Adrenal gland (tissue), 12 donors: ENCODE results near the gene CD74. TPM values are rescaled to one million over a fixed set of nuclear protein-coding genes. Genes with fewer than 3 reads are reported as not detected.

Experiments used
- DNase-seq, 7 donors: peaks; one replicate each; pipeline ENCODE4 v3.0.0-alpha.2; 2019 to 2020
- H3K27ac ChIP-seq, 5 donors: fragments of 200-600 bp; sonication (generic) in 4 of 5; 1 replicate in 3 of 5; 2 replicates in 2 of 5; pipeline versions ENCODE4 v1.5.1 to v1.8.0; 2016 to 2020; ENCODE audit warnings: mild to moderate bottlenecking in 1 of 5
- H3K27me3 ChIP-seq: fragments of 200-600 bp; 2 replicates; pipeline ENCODE4 v1.8.0; 2021
- H3K36me3 ChIP-seq, 2 donors: fragments of 200-600 bp; replicated peaks in 1 of 2; 1 replicate in 1 of 2; 2 replicates in 1 of 2; pipeline versions ENCODE4 v1.5.1 to v1.8.0; 2018 to 2022
- H3K4me1 ChIP-seq, 2 donors: fragments of 200-600 bp; replicated peaks in 1 of 2; 1 replicate in 1 of 2; 2 replicates in 1 of 2; pipeline versions ENCODE4 v1.5.1 to v1.8.0; 2018 to 2021
- H3K4me3 ChIP-seq, 4 donors: fragments of 200-600 bp; sonication (generic) in 3 of 4; one replicate each; pipeline ENCODE4 v1.5.1; 2016 to 2018
- H3K9me3 ChIP-seq, 3 donors: fragments of 200-600 bp; sonication (generic) in 1 of 3; replicated peaks in 1 of 3; 1 replicate in 2 of 3; 2 replicates in 1 of 3; pipeline versions ENCODE4 v1.5.1 to v1.8.0; 2016 to 2021
- CTCF ChIP-seq, 6 experiments: fragments of 450-650 bp in 4 of 6; fragments of 200-600 bp in 2 of 6; sonication (generic) in 1 of 6; IDR thresholded peaks; 1 replicate in 5 of 6; 2 replicates in 1 of 6; pipeline versions ENCODE4 v1.5.1 to v1.8.0; 2016 to 2021; ENCODE audit warnings: antibody characterized with exemption in 6 of 6, mild to moderate bottlenecking in 2 of 6, moderate library complexity in 1 of 6
- POLR2A ChIP-seq, 2 donors: fragments of 450-650 bp; IDR thresholded peaks; one replicate each; pipeline ENCODE4 v1.6.1; 2017; ENCODE audit warnings: antibody characterized with exemption in 2 of 2, mild to moderate bottlenecking in 2 of 2, moderate library complexity in 1 of 2
- WGBS, 4 donors: extraction: QIAGEN DNeasy Blood & Tissue Kit in 2 of 4; methylation state at CpG; one replicate each; pipeline versions ENCODE4 v1.1.5 to v1.1.7; 2013 to 2017; 5-methylcytosine and 5-hydroxymethylcytosine counted together
- intact Hi-C, 2 donors: fragments of 100-400 bp; cut with DNase I; formaldehyde crosslinking; loops; one replicate each; pipeline versions ENCODE4 v1.14.1 to v1.15.0; 2022 to 2023
- polyA plus RNA-seq, 3 donors: library from polyadenylated mRNA; stranded (reverse); fragments of 200-250 nt in 2 of 3; fragments of 350-450 nt in 1 of 3; fragmentation: Illumina TruSeq in 1 of 3; extraction: RNeasy Lipid Tissue Mini Kit (QIAGEN cat#74804) in 1 of 3; gene quantifications; one replicate each; pipeline ENCODE4 v1.2.3, GENCODE V29; 2013 to 2014
- total RNA-seq, 9 donors: library from RNA; depleted of rRNA in 4 of 9; stranded (reverse); fragments of >200 nt in 4 of 9; fragments of 120-200 nt in 1 of 9; fragmentation: NEBNext Ultra II Directional in 1 of 9; extraction: Animal tissue kit (Norgen Biotek cat#: 25700) in 1 of 9; gene quantifications; one replicate each; pipeline versions ENCODE4 v1.1.0 to v1.2.4, GENCODE V29; 2013 to 2023
- donor health status: healthy with polysubstance abuse.
- donor health status: Bipolar disorder and iron deficiency.
- donor health status: DM: yes; HTN: yes; CAD: no.
- donor health status: DM: no; HTN: no; CAD: no.
- donor health status: DM: no; HTN: no; CAD: no.
- donor health status: DM: yes; HTN: yes; CAD: no.

CD74 gene
- total and polyA plus RNA-seq, 12 donors: 71.4 to 3,185 (median 1,084) TPM

DNA sequence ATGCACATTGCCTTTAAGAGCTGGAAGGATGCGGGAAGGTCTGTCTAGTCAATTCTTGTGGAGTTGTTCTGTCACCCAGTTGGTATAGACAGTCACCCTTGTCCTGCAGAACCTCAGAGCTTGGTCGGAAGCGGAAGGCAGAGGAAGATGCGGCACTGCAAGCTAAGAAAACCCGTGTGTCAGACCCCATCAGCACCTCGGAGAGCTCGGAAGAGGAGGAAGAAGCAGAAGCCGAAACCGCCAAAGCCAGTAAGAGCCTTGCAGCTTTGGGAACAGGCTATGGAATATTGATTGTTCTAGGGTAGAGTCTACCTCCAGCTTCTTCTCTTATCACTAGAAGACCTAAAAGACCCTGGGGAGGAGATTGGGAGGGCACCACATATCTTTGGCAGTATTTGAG, 48.7 kb downstream of the CD74 start:
- no peaks in the 10 kb centered on the region for H3K27me3 ChIP-seq
- intact Hi-C loops: no loop called here
- no peaks in the 10 kb centered on the region for H3K9me3 ChIP-seq
- H3K4me1 ChIP-seq: peaks cover 0 to 3% of the 10 kb centered on the region in 2 donors
- H3K36me3 ChIP-seq: peaks cover 0 to 68% of the 10 kb centered on the region in 2 donors
- no peak overlapping the region for H3K4me3 ChIP-seq
- WGBS, 4 donors: 92 to 99% (median 95%) methylated on average over 9 of the region's 9 CpGs
- no peak overlapping the region for H3K27ac ChIP-seq
- TF ChIP-seq POLR2A (IDR thresholded peaks at IDR 0.05) (no peak), CTCF (IDR thresholded peaks at IDR 0.05) (no peak)
- DNase-seq: no peak

GRCh38 chr5:150363185-150363584, 49.5 kb downstream of the CD74 start:
- Histone ChIP-seq H3K27me3 (no peaks in the 10 kb centered on the region), H3K4me1 (peaks cover 4 to 11% of the 10 kb centered on the region in 2 donors), H3K4me3 (no peak overlapping the region), H3K27ac (no peak overlapping the region), H3K9me3 (no peaks in the 10 kb centered on the region), H3K36me3 (peaks cover 0 to 59% of the 10 kb centered on the region in 2 donors)
- intact Hi-C loops: no loop called here
- WGBS, 4 donors: 89 to 98% (median 95%) methylated on average over 2 of the region's 2 CpGs
- DNase-seq: no peak
- no peak for TF ChIP-seq CTCF (IDR thresholded peaks at IDR 0.05)
- no peak for TF ChIP-seq POLR2A (IDR thresholded peaks at IDR 0.05)

DNA sequence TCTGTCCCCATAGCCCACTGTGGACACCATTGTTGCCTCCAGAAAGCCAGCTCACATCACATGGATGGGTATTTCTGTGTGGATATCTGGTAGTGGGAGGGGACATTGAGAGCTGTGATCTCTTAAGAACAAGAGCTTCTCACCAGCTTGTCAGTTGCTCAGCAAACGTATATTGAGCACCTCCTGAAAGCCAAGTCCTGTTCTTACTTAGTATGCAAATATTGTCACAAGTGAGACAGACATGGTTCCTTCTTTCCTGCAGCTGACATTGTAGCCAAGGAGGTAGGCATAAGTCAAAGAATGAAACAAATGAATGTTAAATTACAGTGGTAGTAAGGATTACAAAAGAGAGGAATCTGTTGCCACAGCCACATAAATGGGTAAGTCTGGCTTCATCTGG, 51.4 kb downstream of the CD74 start:
- Histone ChIP-seq H3K4me3 (no peak overlapping the region), H3K4me1 (peaks cover 7 to 19% of the 10 kb centered on the region in 2 donors), H3K9me3 (no peaks in the 10 kb centered on the region), H3K27me3 (no peaks in the 10 kb centered on the region), H3K27ac (no peak overlapping the region), H3K36me3 (peaks cover 0 to 44% of the 10 kb centered on the region in 2 donors)
- WGBS, 4 donors: 88 to 94% (median 91%) methylated on average over 1 of the region's 1 CpG
- intact Hi-C loops: no loop called here
- no peak for TF ChIP-seq POLR2A (IDR thresholded peaks at IDR 0.05)
- TF ChIP-seq CTCF (IDR thresholded peaks at IDR 0.05): no peak
- no peak for DNase-seq

GRCh38 chr5:150358261-150359095, 54.2 kb downstream of the CD74 start:
- TF ChIP-seq POLR2A (IDR thresholded peaks at IDR 0.05): no peak
- H3K27me3 ChIP-seq: no peaks in the 10 kb centered on the region
- intact Hi-C loops: no loop called here
- no peak overlapping the region for H3K27ac ChIP-seq
- WGBS, 4 donors: 57 to 61% (median 58%) methylated on average over 18 to 23 of the region's 23 CpGs
- no peaks in the 10 kb centered on the region for H3K9me3 ChIP-seq
- H3K36me3 ChIP-seq: peaks cover 0 to 23% of the 10 kb centered on the region in 2 donors
- H3K4me1 ChIP-seq: peaks cover 7 to 19% of the 10 kb centered on the region in 2 donors
- peak overlapping the region in 2 of 4 donors; percentile 73 to 87 for H3K4me3 ChIP-seq
- no peak for DNase-seq
